Aorta (tissue), 5 donors: ENCODE measurements around the gene PSPN. TPM values are rescaled to one million over a fixed set of nuclear protein-coding genes. Genes with fewer than 3 reads are reported as not detected.
"Not testable (repeated sequence)": the region's sequence is repeated elsewhere in the genome, so short reads cannot be mapped to it uniquely, and the experiment has no call there.

Source experiments
- ATAC-seq: fragments of 200-7000 bp; cut with Tn5 transposase; one replicate; pipeline ENCODE4 v1.9.1; 2022; ENCODE audit warnings: moderate library complexity; ENCODE audit not compliant: low FRiP score
- DNase-seq, 2 donors: peaks; one replicate each; pipeline ENCODE4 v3.0.0-alpha.2; 2020
- H3K27ac ChIP-seq, 2 donors: one replicate each; pipeline ENCODE4 v1.5.1; 2013; ENCODE audit warnings: low read length in 2 of 2, mild to moderate bottlenecking in 2 of 2, moderate library complexity in 2 of 2, control low read depth in 1 of 2, inconsistent platforms in 1 of 2, low read depth in 1 of 2
- H3K27me3 ChIP-seq, 2 donors: one replicate each; pipeline ENCODE4 v1.6.1; 2013; ENCODE audit warnings: control low read depth in 1 of 2, low read length in 1 of 2, mild to moderate bottlenecking in 1 of 2, moderate library complexity in 1 of 2; ENCODE audit not compliant: insufficient read depth in 2 of 2, control insufficient read depth in 1 of 2
- H3K36me3 ChIP-seq, 2 donors: one replicate each; pipeline ENCODE4 v1.6.1; 2013; ENCODE audit warnings: control low read depth in 1 of 2, low read length in 1 of 2, mild to moderate bottlenecking in 1 of 2; ENCODE audit not compliant: insufficient read depth in 2 of 2, control insufficient read depth in 1 of 2
- H3K4me1 ChIP-seq, 2 donors: one replicate each; pipeline ENCODE4 v1.6.1; 2013; ENCODE audit warnings: low read length in 2 of 2, control low read depth in 1 of 2, mild to moderate bottlenecking in 1 of 2, moderate library complexity in 1 of 2; ENCODE audit not compliant: insufficient read depth in 2 of 2, control insufficient read depth in 1 of 2
- H3K4me3 ChIP-seq, 2 donors: one replicate each; pipeline ENCODE4 v1.5.1; 2013; ENCODE audit warnings: low read length in 2 of 2, control low read depth in 1 of 2, mild to moderate bottlenecking in 1 of 2
- H3K9me3 ChIP-seq: one replicate; pipeline ENCODE4 v1.6.1; 2013; ENCODE audit warnings: mild to moderate bottlenecking, low read length; ENCODE audit not compliant: control insufficient read depth
- WGBS, 2 donors: extraction: QIAGEN DNeasy Blood & Tissue Kit; methylation state at CpG; one replicate each; pipeline ENCODE4 v1.1.7; 2013; 5-methylcytosine and 5-hydroxymethylcytosine counted together
- intact Hi-C, 2 donors: fragments of 100-400 bp; cut with DNase I; formaldehyde crosslinking; loops; one replicate each; pipeline versions ENCODE4 v1.14.2 to v1.15.0; 2022
- polyA plus RNA-seq, 2 donors: library from polyadenylated mRNA; stranded (reverse); fragments of 200-250 nt; gene quantifications; one replicate each; pipeline ENCODE4 v1.2.3, GENCODE V29; 2013
- total RNA-seq, 2 donors: library from RNA; stranded (reverse); fragmentation: NEBNext Ultra II Directional; extraction: Animal tissue kit (Norgen Biotek cat#: 25700); gene quantifications; one replicate each; pipeline ENCODE4 v1.2.1, GENCODE V29; 2021
- donor health status: healthy with polysubstance abuse.
- donor health status: Bipolar disorder and iron deficiency.
- donor health status: DM: no; HTN: no; CAD: no.
- donor health status: DM: no; HTN: no; CAD: no.
- donor health status: DM: yes; HTN: yes; CAD: no.

Gene PSPN
- total and polyA plus RNA-seq, 4 donors = 0.95 to 2.2 (median 1.1) TPM

GRCh38 chr19:6355321-6356040 lies 20.3 kb downstream of the PSPN start:
- H3K4me1 ChIP-seq, H3K27me3 ChIP-seq, H3K4me3 ChIP-seq, H3K36me3 ChIP-seq, H3K9me3 ChIP-seq, H3K27ac ChIP-seq, ATAC-seq, DNase-seq, intact Hi-C loops: not testable (repeated sequence)
- 93% methylated on average over 25 to 41 of the region's 46 CpGs for WGBS, 2 donors

GRCh38 chr19:6354098-6354674 lies 21.5 kb downstream of the PSPN start:
- Histone ChIP-seq H3K9me3 (no peaks in the 10 kb centered on the region), H3K36me3 (no peaks in the 10 kb centered on the region), H3K4me1 (no peaks in the 10 kb centered on the region), H3K27me3 (no peaks in the 10 kb centered on the region), H3K27ac (no peak overlapping the region), H3K4me3 (no peak overlapping the region)
- DNase-seq = no peak
- intact Hi-C loops = no loop called here
- WGBS, 2 donors = 49 to 50% methylated on average over 4 of the region's 4 CpGs
- ATAC-seq = no peak

- Histone ChIP-seq H3K4me1 (no peaks in the 10 kb centered on the region), H3K27me3 (no peaks in the 10 kb centered on the region), H3K36me3 (no peaks in the 10 kb centered on the region), H3K27ac (no peak overlapping the region), H3K4me3 (no peak overlapping the region), H3K9me3 (no peaks in the 10 kb centered on the region)
- no peak for ATAC-seq
- no peak for DNase-seq
- intact Hi-C loops = no loop called here
- WGBS, 2 donors = 96 to 100% methylated on average over 2 of the region's 2 CpGs
Measured at GRCh38 chr19:6352381-6353165, 23.2 kb downstream of the PSPN start.

GRCh38 chr19:6350688-6351087 lies 25.0 kb downstream of the PSPN start:
- Histone ChIP-seq H3K4me1 (no peaks in the 10 kb centered on the region), H3K4me3 (no peak overlapping the region), H3K36me3 (no peaks in the 10 kb centered on the region), H3K9me3 (no peaks in the 10 kb centered on the region), H3K27ac (no peak overlapping the region), H3K27me3 (no peaks in the 10 kb centered on the region)
- ATAC-seq = no peak
- no peak for DNase-seq
- WGBS, 2 donors = 86 to 88% methylated on average over 2 of the region's 2 CpGs
- intact Hi-C loops = no loop called here

GRCh38 chr19:6349271-6349670 lies 26.5 kb downstream of the PSPN start:
- ATAC-seq = not testable (repeated sequence)

GRCh38 chr19:6343462-6343861 lies 32.3 kb downstream of the PSPN start:
- Histone ChIP-seq H3K27me3 (no peaks in the 10 kb centered on the region), H3K4me1 (no peaks in the 10 kb centered on the region), H3K4me3 (no peak overlapping the region), H3K36me3 (no peaks in the 10 kb centered on the region), H3K9me3 (no peaks in the 10 kb centered on the region), H3K27ac (no peak overlapping the region)
- DNase-seq (no peak), ATAC-seq (no peak)
- intact Hi-C loops = no loop called here
- WGBS, 2 donors = 91 to 100% methylated on average over 1 of the region's 1 CpG

More at GRCh38 chr19:6349271-6349670, 26.5 kb downstream of the PSPN start:
- WGBS, 2 donors = 80 to 84% methylated on average over 2 of the region's 2 CpGs
- H3K4me3 ChIP-seq, H3K27ac ChIP-seq, H3K27me3 ChIP-seq, H3K4me1 ChIP-seq, DNase-seq, H3K9me3 ChIP-seq, H3K36me3 ChIP-seq, intact Hi-C loops: not testable (repeated sequence)

GRCh38 chr19:6340493-6341201 lies 35.1 kb downstream of the PSPN start:
- no peak for DNase-seq
- Histone ChIP-seq H3K4me1 (no peaks in the 10 kb centered on the region), H3K9me3 (no peaks in the 10 kb centered on the region), H3K27ac (no peak overlapping the region), H3K36me3 (no peaks in the 10 kb centered on the region), H3K4me3 (no peak overlapping the region), H3K27me3 (no peaks in the 10 kb centered on the region)
- 57 to 62% methylated on average over 14 of the region's 14 CpGs for WGBS, 2 donors
- ATAC-seq = no peak
- intact Hi-C loops = no loop called here

GRCh38 chr19:6334490-6335285 lies 41.0 kb downstream of the PSPN start:
- WGBS, 2 donors = 90 to 91% methylated on average over 6 of the region's 6 CpGs
- Histone ChIP-seq H3K27ac (no peak overlapping the region), H3K4me3 (no peak overlapping the region), H3K27me3 (no peaks in the 10 kb centered on the region), H3K9me3 (no peaks in the 10 kb centered on the region), H3K36me3 (no peaks in the 10 kb centered on the region), H3K4me1 (no peaks in the 10 kb centered on the region)
- intact Hi-C loops = no loop called here
- DNase-seq (no peak), ATAC-seq (no peak)
